SK-N-SH (cell line): ENCODE data around the gene AGBL3.

ENCODE experiments used
- CTCF ChIP-seq: fragments of 200-600 bp; sonication (generic); IDR thresholded peaks from 2 replicates; pipeline ENCODE4 v1.6.1; 2017; ENCODE audit warnings: antibody characterized with exemption, mild to moderate bottlenecking, moderate library complexity
- GABPA ChIP-seq: IDR thresholded peaks from 2 replicates; pipeline ENCODE4 v1.4.0; 2012; ENCODE audit warnings: low read depth, mild to moderate bottlenecking
- RAD21 ChIP-seq: IDR thresholded peaks from 2 replicates; pipeline ENCODE4 v1.6.1; 2012; ENCODE audit warnings: mild to moderate bottlenecking, low read length
- SMC3 ChIP-seq: IDR thresholded peaks from 2 replicates; pipeline ENCODE4 v1.6.1; 2012; ENCODE audit warnings: low read depth, low read length, improper control_type of control experiment
- TF ChIP-seq, protein P1 (sequence below): fragments of 150-350 bp; IDR thresholded peaks from 2 replicates; pipeline ENCODE4 v1.6.1; 2017; ENCODE audit warnings: antibody characterized with exemption, low read length, low read depth, borderline replicate concordance
- TF ChIP-seq, protein P2 (sequence below): IDR thresholded peaks from 2 replicates; pipeline ENCODE4 v1.6.1; 2012; ENCODE audit warnings: mild to moderate bottlenecking, low read depth, low read length, moderate library complexity
- TF ChIP-seq, protein P3 (sequence below): IDR thresholded peaks from 2 replicates; pipeline ENCODE4 v1.4.0; 2012; ENCODE audit warnings: low read depth, borderline replicate concordance

- TF ChIP-seq CTCF, result no peak
- TF ChIP-seq, protein P1, sequence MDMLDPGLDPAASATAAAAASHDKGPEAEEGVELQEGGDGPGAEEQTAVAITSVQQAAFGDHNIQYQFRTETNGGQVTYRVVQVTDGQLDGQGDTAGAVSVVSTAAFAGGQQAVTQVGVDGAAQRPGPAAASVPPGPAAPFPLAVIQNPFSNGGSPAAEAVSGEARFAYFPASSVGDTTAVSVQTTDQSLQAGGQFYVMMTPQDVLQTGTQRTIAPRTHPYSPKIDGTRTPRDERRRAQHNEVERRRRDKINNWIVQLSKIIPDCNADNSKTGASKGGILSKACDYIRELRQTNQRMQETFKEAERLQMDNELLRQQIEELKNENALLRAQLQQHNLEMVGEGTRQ, result no peak
- no peak for TF ChIP-seq RAD21
- TF ChIP-seq SMC3, result no peak
- TF ChIP-seq, protein P2, sequence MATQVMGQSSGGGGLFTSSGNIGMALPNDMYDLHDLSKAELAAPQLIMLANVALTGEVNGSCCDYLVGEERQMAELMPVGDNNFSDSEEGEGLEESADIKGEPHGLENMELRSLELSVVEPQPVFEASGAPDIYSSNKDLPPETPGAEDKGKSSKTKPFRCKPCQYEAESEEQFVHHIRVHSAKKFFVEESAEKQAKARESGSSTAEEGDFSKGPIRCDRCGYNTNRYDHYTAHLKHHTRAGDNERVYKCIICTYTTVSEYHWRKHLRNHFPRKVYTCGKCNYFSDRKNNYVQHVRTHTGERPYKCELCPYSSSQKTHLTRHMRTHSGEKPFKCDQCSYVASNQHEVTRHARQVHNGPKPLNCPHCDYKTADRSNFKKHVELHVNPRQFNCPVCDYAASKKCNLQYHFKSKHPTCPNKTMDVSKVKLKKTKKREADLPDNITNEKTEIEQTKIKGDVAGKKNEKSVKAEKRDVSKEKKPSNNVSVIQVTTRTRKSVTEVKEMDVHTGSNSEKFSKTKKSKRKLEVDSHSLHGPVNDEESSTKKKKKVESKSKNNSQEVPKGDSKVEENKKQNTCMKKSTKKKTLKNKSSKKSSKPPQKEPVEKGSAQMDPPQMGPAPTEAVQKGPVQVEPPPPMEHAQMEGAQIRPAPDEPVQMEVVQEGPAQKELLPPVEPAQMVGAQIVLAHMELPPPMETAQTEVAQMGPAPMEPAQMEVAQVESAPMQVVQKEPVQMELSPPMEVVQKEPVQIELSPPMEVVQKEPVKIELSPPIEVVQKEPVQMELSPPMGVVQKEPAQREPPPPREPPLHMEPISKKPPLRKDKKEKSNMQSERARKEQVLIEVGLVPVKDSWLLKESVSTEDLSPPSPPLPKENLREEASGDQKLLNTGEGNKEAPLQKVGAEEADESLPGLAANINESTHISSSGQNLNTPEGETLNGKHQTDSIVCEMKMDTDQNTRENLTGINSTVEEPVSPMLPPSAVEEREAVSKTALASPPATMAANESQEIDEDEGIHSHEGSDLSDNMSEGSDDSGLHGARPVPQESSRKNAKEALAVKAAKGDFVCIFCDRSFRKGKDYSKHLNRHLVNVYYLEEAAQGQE, result no peak
- TF ChIP-seq, protein P3, sequence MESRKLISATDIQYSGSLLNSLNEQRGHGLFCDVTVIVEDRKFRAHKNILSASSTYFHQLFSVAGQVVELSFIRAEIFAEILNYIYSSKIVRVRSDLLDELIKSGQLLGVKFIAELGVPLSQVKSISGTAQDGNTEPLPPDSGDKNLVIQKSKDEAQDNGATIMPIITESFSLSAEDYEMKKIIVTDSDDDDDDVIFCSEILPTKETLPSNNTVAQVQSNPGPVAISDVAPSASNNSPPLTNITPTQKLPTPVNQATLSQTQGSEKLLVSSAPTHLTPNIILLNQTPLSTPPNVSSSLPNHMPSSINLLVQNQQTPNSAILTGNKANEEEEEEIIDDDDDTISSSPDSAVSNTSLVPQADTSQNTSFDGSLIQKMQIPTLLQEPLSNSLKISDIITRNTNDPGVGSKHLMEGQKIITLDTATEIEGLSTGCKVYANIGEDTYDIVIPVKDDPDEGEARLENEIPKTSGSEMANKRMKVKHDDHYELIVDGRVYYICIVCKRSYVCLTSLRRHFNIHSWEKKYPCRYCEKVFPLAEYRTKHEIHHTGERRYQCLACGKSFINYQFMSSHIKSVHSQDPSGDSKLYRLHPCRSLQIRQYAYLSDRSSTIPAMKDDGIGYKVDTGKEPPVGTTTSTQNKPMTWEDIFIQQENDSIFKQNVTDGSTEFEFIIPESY, result no peak
- TF ChIP-seq GABPA, result no peak
These were observed 26.5 kb upstream of the AGBL3 start for GRCh38 chr7:134959810-134960209.
